ENCODE results near the gene SLC9A2. TPM values are rescaled to one million over a fixed set of nuclear protein-coding genes. Genes with fewer than 3 reads are reported as not detected.

SLC9A2 gene
- polyA plus RNA-seq, 3 donors: not detected

- WGBS (ENCODE audit: insufficient coverage): no CpG with 5 or more reads among the region's 8 CpGs
- Mint-ChIP-seq H3K9me3 (no peaks in the 10 kb centered on the region), H3K27me3 (ENCODE audit: low read depth in 3 of 3) (peaks cover 0 to 11% (median 6%) of the 10 kb centered on the region in 3 donors), H3K27ac (no peak overlapping the region), H3K36me3 (no peaks in the 10 kb centered on the region), H3K4me1 (no peaks in the 10 kb centered on the region), H3K4me3 (no peak overlapping the region)
- H3K9me3 ChIP-seq (replicated peaks in 1 of 2; ENCODE audit: control insufficient read depth in 1 of 2, insufficient read depth in 1 of 2, low read length in 2 of 2): no peaks in the 10 kb centered on the region
- no peaks in the 10 kb centered on the region for H4K20me1 ChIP-seq (ENCODE audit: insufficient read depth, low read length)
- H3K27ac ChIP-seq (ENCODE audit: low read depth in 1 of 2, low read length in 2 of 2): no peak overlapping the region
- H3K79me2 ChIP-seq (ENCODE audit: insufficient read depth, low read length): no peaks in the 10 kb centered on the region
- H3K4me1 ChIP-seq (ENCODE audit: control insufficient read depth in 1 of 2, insufficient read depth in 2 of 2, low read length in 2 of 2): no peaks in the 10 kb centered on the region
- no peaks in the 10 kb centered on the region for H3K36me3 ChIP-seq (replicated peaks in 1 of 2; ENCODE audit: control insufficient read depth in 1 of 2, insufficient read depth in 2 of 2, low read length in 2 of 2)
- no peak for TF ChIP-seq CTCF (IDR thresholded peaks at IDR 0.05)
- no peak overlapping the region for H3K4me2 ChIP-seq (replicated peaks; ENCODE audit: extremely low read depth, low read length, poor library complexity, severe bottlenecking)
- H3K9ac ChIP-seq (ENCODE audit: insufficient read depth, low read length, poor library complexity, severe bottlenecking): no peak overlapping the region
- no peak overlapping the region for H3K4me3 ChIP-seq (replicated peaks in 1 of 3; ENCODE audit: low read depth in 2 of 3, low read length in 3 of 3)
- intact Hi-C loops (cut with micrococcal nuclease): no loop called here
- no peak for DNase-seq
- H2AFZ ChIP-seq (ENCODE audit: insufficient read depth, low read depth, low read length, poor library complexity, severe bottlenecking): no peak overlapping the region
- H3K27me3 ChIP-seq (ENCODE audit: control insufficient read depth in 2 of 2, insufficient read depth in 2 of 2, low read length in 2 of 2): peaks cover 0 to 2% of the 10 kb centered on the region in 2 donors
These were observed 31.0 kb upstream of the SLC9A2 start for GRCh38 chr2:102588213-102588939.

GRCh38 chr2:102589444-102589843, 29.9 kb upstream of the SLC9A2 start:
- Histone ChIP-seq H3K36me3 (replicated peaks in 1 of 2; ENCODE audit: control insufficient read depth in 1 of 2, insufficient read depth in 2 of 2, low read length in 2 of 2) (no peaks in the 10 kb centered on the region), H3K9me3 (replicated peaks in 1 of 2; ENCODE audit: control insufficient read depth in 1 of 2, insufficient read depth in 1 of 2, low read length in 2 of 2) (no peaks in the 10 kb centered on the region), H3K4me3 (replicated peaks in 1 of 3; ENCODE audit: low read depth in 2 of 3, low read length in 3 of 3) (no peak overlapping the region), H3K27me3 (ENCODE audit: control insufficient read depth in 2 of 2, insufficient read depth in 2 of 2, low read length in 2 of 2) (peaks cover 0 to 2% of the 10 kb centered on the region in 2 donors), H3K79me2 (ENCODE audit: insufficient read depth, low read length) (no peaks in the 10 kb centered on the region), H4K20me1 (ENCODE audit: insufficient read depth, low read length) (no peaks in the 10 kb centered on the region), H3K4me2 (replicated peaks; ENCODE audit: extremely low read depth, low read length, poor library complexity, severe bottlenecking) (no peak overlapping the region), H3K27ac (ENCODE audit: low read depth in 1 of 2, low read length in 2 of 2) (no peak overlapping the region), H3K4me1 (ENCODE audit: control insufficient read depth in 1 of 2, insufficient read depth in 2 of 2, low read length in 2 of 2) (no peaks in the 10 kb centered on the region), H3K9ac (ENCODE audit: insufficient read depth, low read length, poor library complexity, severe bottlenecking) (no peak overlapping the region), H2AFZ (ENCODE audit: insufficient read depth, low read depth, low read length, poor library complexity, severe bottlenecking) (no peak overlapping the region)
- intact Hi-C loops (cut with micrococcal nuclease): no loop called here
- Mint-ChIP-seq H3K4me1 (no peaks in the 10 kb centered on the region), H3K27ac (no peak overlapping the region), H3K9me3 (no peaks in the 10 kb centered on the region), H3K4me3 (no peak overlapping the region), H3K27me3 (ENCODE audit: low read depth in 3 of 3) (peaks cover 0 to 11% (median 6%) of the 10 kb centered on the region in 3 donors), H3K36me3 (no peaks in the 10 kb centered on the region)
- WGBS (ENCODE audit: insufficient coverage): 0% methylated on average over 1 of the region's 4 CpGs
- no peak for DNase-seq
- no peak for TF ChIP-seq CTCF (IDR thresholded peaks at IDR 0.05)
